Loucy (cell line): ENCODE data around the gene KDM3A.

ENCODE experiments used
- CTCF ChIP-seq: fragments of 200-600 bp; sonication (generic); conservative IDR thresholded peaks from 2 replicates; pipeline ENCODE4 v1.5.1; 2014; ENCODE audit warnings: mild to moderate bottlenecking, antibody characterized with exemption, low read length
- EZH2phosphoT487 ChIP-seq: fragments of 200-600 bp; IDR thresholded peaks from 2 replicates; pipeline ENCODE4 v1.6.1; 2018; ENCODE audit warnings: antibody characterized with exemption, mild to moderate bottlenecking, moderate library complexity, borderline replicate concordance

GRCh38 chr2:86468162-86469033 lies 27.2 kb downstream of the KDM3A start:
- TF ChIP-seq CTCF: no peak
- no peak for TF ChIP-seq EZH2phosphoT487
